HCT116 (cell line): Measurements from ENCODE around the gene ERBB4. TPM values are rescaled to one million over a fixed set of nuclear protein-coding genes. Genes with fewer than 3 reads are reported as not detected.

Experiments used
- ATAC-seq: fragments of 200-7000 bp; cut with Tn5 transposase; 2 replicates; pipeline ENCODE4 v1.9.1; 2020; ENCODE audit warnings: mild to moderate bottlenecking, moderate library complexity
- BruUV-seq: library from RNA; stranded (reverse); fragments of 400-500 nt; replicated peaks from 2 replicates; lab custom pipeline; 2021; lab: Mats Ljungman, UMichigan
- CTCF ChIA-PET: fragments of 300-600 bp; sonication (Branson Sonifier 250); formaldehyde crosslinking; loops from one replicate; lab custom pipeline; 2021; ENCODE audit warnings: antibody characterized with exemption; lab: Charles Lee
- POLR2A ChIA-PET: fragments of 300-600, 350-600 bp; sonication (Branson Sonifier 250); formaldehyde crosslinking; loops from one replicate; lab custom pipeline; 2021; ENCODE audit warnings: antibody characterized with exemption; lab: Charles Lee
- RAD21 ChIA-PET, 2 experiments: fragments of 300-600 bp; sonication (Branson Sonifier 250); formaldehyde crosslinking; loops; one replicate each; lab custom pipeline; 2023; ENCODE audit warnings: low total read pairs in 2 of 2; ENCODE audit not compliant: uncharacterized antibody in 2 of 2, unreplicated experiment in 2 of 2, low non-redundant PET in 1 of 2; lab: Charles Lee
- DNase-seq: peaks from one replicate; pipeline ENCODE4 v3.0.0-alpha.2; 2010; ENCODE audit warnings: low read depth, low spot score
- H2AFZ ChIP-seq: fragments of 200-600 bp; shearing (Covaris generic), sonication (generic); 2 replicates; pipeline ENCODE4 v1.6.1; 2017; ENCODE audit warnings: low read depth, mixed run types, mixed read lengths, antibody characterized with exemption, low read length; ENCODE audit not compliant: poor library complexity, severe bottlenecking
- H3K27ac ChIP-seq: 2 replicates; pipeline ENCODE4 v1.5.1; 2012; ENCODE audit warnings: low read depth, low read length
- H3K27me3 ChIP-seq: fragments of 200-600 bp; sonication (generic); 2 replicates; pipeline ENCODE4 v1.6.1; 2016; ENCODE audit warnings: mixed run types, low read length, mixed read lengths; ENCODE audit not compliant: insufficient read depth
- H3K36me3 ChIP-seq, 2 experiments: fragments of 200-500 bp in 1 of 2; fragments of 200-600 bp in 1 of 2; sonication (Bioruptor generic) in 1 of 2; sonication (generic) in 1 of 2; 2 replicates each; pipeline versions ENCODE4 v1.5.1 to v1.6.1; 2014 to 2016; ENCODE audit warnings: low read length in 2 of 2, inconsistent platforms in 1 of 2, mixed read lengths in 1 of 2, mixed run types in 1 of 2; ENCODE audit not compliant: insufficient read depth in 2 of 2, control insufficient read depth in 1 of 2
- H3K4me1 ChIP-seq, 2 experiments: fragments of 200-600 bp in 1 of 2; sonication (generic) in 1 of 2; 2 replicates each; pipeline versions ENCODE4 v1.5.1 to v1.6.1; 2012 to 2017; ENCODE audit warnings: low read length in 2 of 2, inconsistent platforms in 1 of 2, mild to moderate bottlenecking in 1 of 2, mixed read lengths in 1 of 2, mixed run types in 1 of 2, moderate library complexity in 1 of 2; ENCODE audit not compliant: insufficient read depth in 2 of 2, control insufficient read depth in 1 of 2
- H3K4me2 ChIP-seq: fragments of 200-600 bp; sonication (generic); 2 replicates; pipeline ENCODE4 v1.6.1; 2017; ENCODE audit warnings: mixed run types, low read length, mixed read lengths
- H3K4me3 ChIP-seq, 2 experiments: fragments of 200-600 bp in 1 of 2; sonication (generic) in 1 of 2; replicated peaks in 1 of 2; 2 replicates each; pipeline ENCODE4 v1.5.1; 2011 to 2016; ENCODE audit warnings: low read length in 2 of 2, control low read depth in 1 of 2, low read depth in 1 of 2, mild to moderate bottlenecking in 1 of 2, mixed read lengths in 1 of 2, mixed run types in 1 of 2
- H3K79me2 ChIP-seq: fragments of 200-600 bp; sonication (generic); 2 replicates; pipeline ENCODE4 v1.6.1; 2017; ENCODE audit warnings: mild to moderate bottlenecking, mixed run types, low read length, moderate library complexity, mixed read lengths; ENCODE audit not compliant: insufficient read depth
- H3K9ac ChIP-seq: fragments of 200-600 bp; sonication (generic); 2 replicates; pipeline ENCODE4 v1.6.1; 2016; ENCODE audit warnings: low read length, mixed read lengths
- H3K9me2 ChIP-seq: fragments of 200-600 bp; sonication (generic), shearing (Covaris generic); 2 replicates; pipeline ENCODE4 v1.6.1; 2017; ENCODE audit warnings: mixed run types, mild to moderate bottlenecking, moderate library complexity; ENCODE audit not compliant: insufficient read depth
- H3K9me3 ChIP-seq, 2 experiments: fragments of 200-500 bp in 1 of 2; fragments of 200-600 bp in 1 of 2; sonication (Bioruptor generic) in 1 of 2; sonication (generic) in 1 of 2; 2 replicates each; pipeline ENCODE4 v1.6.1; 2014 to 2017; ENCODE audit warnings: low read length in 2 of 2, mixed read lengths in 2 of 2, inconsistent platforms in 1 of 2, low read depth in 1 of 2, mild to moderate bottlenecking in 1 of 2, mixed run types in 1 of 2, moderate library complexity in 1 of 2; ENCODE audit not compliant: control insufficient read depth in 1 of 2, insufficient read depth in 1 of 2
- H4K20me1 ChIP-seq: fragments of 200-600 bp; sonication (generic), shearing (Covaris generic); 2 replicates; pipeline ENCODE4 v1.6.1; 2017; ENCODE audit warnings: mixed run types, mild to moderate bottlenecking, moderate library complexity; ENCODE audit not compliant: insufficient read depth
- ELF1 ChIP-seq: IDR thresholded peaks from 2 replicates; pipeline ENCODE4 v1.6.1; 2012; ENCODE audit warnings: low read depth, borderline replicate concordance
- FOSL1 ChIP-seq: IDR thresholded peaks from 2 replicates; pipeline ENCODE4 v1.6.1; 2012; ENCODE audit warnings: low read depth
- POLR2A ChIP-seq: IDR thresholded peaks from 2 replicates; pipeline ENCODE4 v1.7.0; 2011; ENCODE audit warnings: borderline replicate concordance; ENCODE audit not compliant: insufficient read depth, insufficient read length; ENCODE audit errors: extremely low read depth
- TCF7L2 ChIP-seq: IDR thresholded peaks from 2 replicates; pipeline ENCODE4 v1.7.0; 2011; ENCODE audit warnings: borderline replicate concordance, inconsistent platforms; ENCODE audit not compliant: insufficient read depth, insufficient read length; ENCODE audit errors: extremely low read depth
- YY1 ChIP-seq: IDR thresholded peaks from 2 replicates; pipeline ENCODE4 v1.6.1; 2011; ENCODE audit warnings: low read length, low read depth, moderate library complexity, mild to moderate bottlenecking; ENCODE audit not compliant: insufficient replicate concordance; ENCODE audit errors: extremely low read depth
- ZNF274 ChIP-seq: fragments of 200-500 bp; sonication (Bioruptor generic); IDR thresholded peaks from 2 replicates; pipeline ENCODE4 v1.6.1; 2014; ENCODE audit warnings: mild to moderate bottlenecking, low read depth, low read length, inconsistent platforms
- intact Hi-C: fragments of 100-400 bp; cut with micrococcal nuclease; formaldehyde crosslinking; loops from 2 replicates; pipeline ENCODE4 v1.10.0; 2022
- total RNA-seq: library from RNA; stranded (reverse); gene quantifications from one replicate; pipeline ENCODE4 v1.2.1, GENCODE V29; 2021; ENCODE audit not compliant: unreplicated experiment
- TF ChIP-seq, protein P1 (sequence below): IDR thresholded peaks from 2 replicates; pipeline ENCODE4 v1.6.1; 2012; ENCODE audit warnings: low read depth
- TF ChIP-seq, protein P2 (sequence below): IDR thresholded peaks from 2 replicates; pipeline ENCODE4 v1.6.1; 2012
- TF ChIP-seq, protein P3 (sequence below), 3 experiments: fragments of 200-600 bp in 1 of 3; sonication (generic) in 1 of 3; IDR thresholded peaks in 2 of 3; conservative IDR thresholded peaks in 1 of 3; 2 replicates each; pipeline ENCODE4 v1.5.1; 2012 to 2017; ENCODE audit warnings: low read depth in 2 of 3, low read length in 2 of 3, antibody characterized with exemption in 1 of 3, borderline replicate concordance in 1 of 3, control low read depth in 1 of 3, mild to moderate bottlenecking in 1 of 3, mixed read lengths in 1 of 3, mixed run types in 1 of 3, moderate library complexity in 1 of 3; ENCODE audit not compliant: insufficient read depth in 1 of 3
- TF ChIP-seq, protein P4 (sequence below): IDR thresholded peaks from 2 replicates; pipeline ENCODE4 v1.6.1; 2012

ERBB4 gene
- total RNA-seq, 1 experiment from 2014 or later, result 0.10 TPM

DNA sequence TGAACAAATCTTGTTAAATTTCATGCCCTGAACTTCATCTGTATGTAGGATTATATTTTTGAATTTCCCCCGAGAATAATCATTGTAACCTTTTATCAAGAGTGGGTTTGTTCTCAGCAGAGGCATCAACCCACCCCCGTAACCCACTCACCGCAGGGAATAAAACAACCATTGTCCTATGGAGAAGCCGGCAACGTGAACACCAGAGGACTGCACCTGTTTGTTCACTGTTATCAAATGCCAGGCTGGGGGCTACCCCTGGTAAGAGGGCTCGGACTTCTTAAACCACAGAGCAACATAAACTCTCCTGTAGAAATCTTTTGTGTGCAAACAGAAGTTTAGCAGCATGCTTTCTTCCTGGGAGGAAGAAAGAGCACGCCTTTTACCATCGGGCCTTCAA is 610.4 kb downstream of the ERBB4 start:
- DNase-seq (no peak), ATAC-seq (no peak)
- ChIA-PET CTCF (no interaction called here), RAD21 (no interaction called here), POLR2A (no interaction called here)
- no TSS peak for BruUV-seq
- no peak overlapping the region for H3K27ac ChIP-seq
- no peaks in the 10 kb centered on the region for H3K27me3 ChIP-seq
- no peak overlapping the region for H3K9ac ChIP-seq
- no peaks in the 10 kb centered on the region for H3K9me2 ChIP-seq
- H2AFZ ChIP-seq, result no peak overlapping the region
- no peaks in the 10 kb centered on the region for H3K79me2 ChIP-seq
- TF ChIP-seq, protein P1, sequence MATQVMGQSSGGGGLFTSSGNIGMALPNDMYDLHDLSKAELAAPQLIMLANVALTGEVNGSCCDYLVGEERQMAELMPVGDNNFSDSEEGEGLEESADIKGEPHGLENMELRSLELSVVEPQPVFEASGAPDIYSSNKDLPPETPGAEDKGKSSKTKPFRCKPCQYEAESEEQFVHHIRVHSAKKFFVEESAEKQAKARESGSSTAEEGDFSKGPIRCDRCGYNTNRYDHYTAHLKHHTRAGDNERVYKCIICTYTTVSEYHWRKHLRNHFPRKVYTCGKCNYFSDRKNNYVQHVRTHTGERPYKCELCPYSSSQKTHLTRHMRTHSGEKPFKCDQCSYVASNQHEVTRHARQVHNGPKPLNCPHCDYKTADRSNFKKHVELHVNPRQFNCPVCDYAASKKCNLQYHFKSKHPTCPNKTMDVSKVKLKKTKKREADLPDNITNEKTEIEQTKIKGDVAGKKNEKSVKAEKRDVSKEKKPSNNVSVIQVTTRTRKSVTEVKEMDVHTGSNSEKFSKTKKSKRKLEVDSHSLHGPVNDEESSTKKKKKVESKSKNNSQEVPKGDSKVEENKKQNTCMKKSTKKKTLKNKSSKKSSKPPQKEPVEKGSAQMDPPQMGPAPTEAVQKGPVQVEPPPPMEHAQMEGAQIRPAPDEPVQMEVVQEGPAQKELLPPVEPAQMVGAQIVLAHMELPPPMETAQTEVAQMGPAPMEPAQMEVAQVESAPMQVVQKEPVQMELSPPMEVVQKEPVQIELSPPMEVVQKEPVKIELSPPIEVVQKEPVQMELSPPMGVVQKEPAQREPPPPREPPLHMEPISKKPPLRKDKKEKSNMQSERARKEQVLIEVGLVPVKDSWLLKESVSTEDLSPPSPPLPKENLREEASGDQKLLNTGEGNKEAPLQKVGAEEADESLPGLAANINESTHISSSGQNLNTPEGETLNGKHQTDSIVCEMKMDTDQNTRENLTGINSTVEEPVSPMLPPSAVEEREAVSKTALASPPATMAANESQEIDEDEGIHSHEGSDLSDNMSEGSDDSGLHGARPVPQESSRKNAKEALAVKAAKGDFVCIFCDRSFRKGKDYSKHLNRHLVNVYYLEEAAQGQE, result no peak
- TF ChIP-seq POLR2A, result no peak
- H3K36me3 ChIP-seq, result no peaks in the 10 kb centered on the region
- no peaks in the 10 kb centered on the region for H3K9me3 ChIP-seq
- no peaks in the 10 kb centered on the region for H3K4me1 ChIP-seq
- no peak overlapping the region for H3K4me3 ChIP-seq
- no peak overlapping the region for H3K4me2 ChIP-seq
- H4K20me1 ChIP-seq, result no peaks in the 10 kb centered on the region
- intact Hi-C loops, result no loop called here

DNA sequence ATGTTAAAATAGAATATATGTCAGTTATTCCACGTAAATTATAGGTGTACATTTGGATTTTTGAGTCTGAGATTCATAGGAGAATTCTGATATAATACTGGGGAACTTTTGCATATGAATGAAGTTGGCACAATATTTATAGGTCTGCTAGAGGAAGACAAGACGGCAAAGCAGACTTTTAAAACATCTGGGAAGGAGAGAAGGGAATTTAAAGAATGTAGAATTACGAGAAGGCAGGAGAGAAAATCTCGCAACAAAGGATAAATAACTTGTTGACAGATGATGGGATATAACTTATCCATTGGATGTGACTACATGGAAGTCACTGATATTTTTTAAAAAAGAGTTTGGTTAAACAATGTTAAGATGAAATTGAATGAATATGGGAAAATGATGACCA is 615.6 kb downstream of the ERBB4 start:
- no peaks in the 10 kb centered on the region for H3K27me3 ChIP-seq
- BruUV-seq, result no TSS peak
- no peak for DNase-seq
- ChIA-PET CTCF (no interaction called here), RAD21 (no interaction called here), POLR2A (no interaction called here)
- no peak overlapping the region for H2AFZ ChIP-seq
- H3K4me1 ChIP-seq, result no peaks in the 10 kb centered on the region
- H4K20me1 ChIP-seq, result no peaks in the 10 kb centered on the region
- H3K9me2 ChIP-seq, result no peaks in the 10 kb centered on the region
- no peak overlapping the region for H3K4me2 ChIP-seq
- H3K9ac ChIP-seq, result no peak overlapping the region
- H3K27ac ChIP-seq, result no peak overlapping the region
- no peak overlapping the region for H3K4me3 ChIP-seq
- intact Hi-C loops, result no loop called here
- H3K36me3 ChIP-seq, result no peaks in the 10 kb centered on the region
- ATAC-seq, result no peak
- no peaks in the 10 kb centered on the region for H3K9me3 ChIP-seq
- no peaks in the 10 kb centered on the region for H3K79me2 ChIP-seq
- no peak for TF ChIP-seq YY1
- TF ChIP-seq, protein P2, sequence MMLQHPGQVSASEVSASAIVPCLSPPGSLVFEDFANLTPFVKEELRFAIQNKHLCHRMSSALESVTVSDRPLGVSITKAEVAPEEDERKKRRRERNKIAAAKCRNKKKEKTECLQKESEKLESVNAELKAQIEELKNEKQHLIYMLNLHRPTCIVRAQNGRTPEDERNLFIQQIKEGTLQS, result no peak
- TF ChIP-seq TCF7L2, result no peak
- no peak for TF ChIP-seq FOSL1
- TF ChIP-seq, protein P1, result no peak
- TF ChIP-seq, protein P3, sequence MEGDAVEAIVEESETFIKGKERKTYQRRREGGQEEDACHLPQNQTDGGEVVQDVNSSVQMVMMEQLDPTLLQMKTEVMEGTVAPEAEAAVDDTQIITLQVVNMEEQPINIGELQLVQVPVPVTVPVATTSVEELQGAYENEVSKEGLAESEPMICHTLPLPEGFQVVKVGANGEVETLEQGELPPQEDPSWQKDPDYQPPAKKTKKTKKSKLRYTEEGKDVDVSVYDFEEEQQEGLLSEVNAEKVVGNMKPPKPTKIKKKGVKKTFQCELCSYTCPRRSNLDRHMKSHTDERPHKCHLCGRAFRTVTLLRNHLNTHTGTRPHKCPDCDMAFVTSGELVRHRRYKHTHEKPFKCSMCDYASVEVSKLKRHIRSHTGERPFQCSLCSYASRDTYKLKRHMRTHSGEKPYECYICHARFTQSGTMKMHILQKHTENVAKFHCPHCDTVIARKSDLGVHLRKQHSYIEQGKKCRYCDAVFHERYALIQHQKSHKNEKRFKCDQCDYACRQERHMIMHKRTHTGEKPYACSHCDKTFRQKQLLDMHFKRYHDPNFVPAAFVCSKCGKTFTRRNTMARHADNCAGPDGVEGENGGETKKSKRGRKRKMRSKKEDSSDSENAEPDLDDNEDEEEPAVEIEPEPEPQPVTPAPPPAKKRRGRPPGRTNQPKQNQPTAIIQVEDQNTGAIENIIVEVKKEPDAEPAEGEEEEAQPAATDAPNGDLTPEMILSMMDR (IDR thresholded peaks at IDR 0.05 in 2 of 3, conservative IDR thresholded peaks at IDR 0.05 in 1 of 3; ENCODE audit: borderline replicate concordance in 1 of 3, insufficient read depth in 1 of 3, low read depth in 2 of 3, low read length in 2 of 3), result no peak
- TF ChIP-seq ZNF274, result no peak
- no peak for TF ChIP-seq ELF1
- TF ChIP-seq, protein P4, sequence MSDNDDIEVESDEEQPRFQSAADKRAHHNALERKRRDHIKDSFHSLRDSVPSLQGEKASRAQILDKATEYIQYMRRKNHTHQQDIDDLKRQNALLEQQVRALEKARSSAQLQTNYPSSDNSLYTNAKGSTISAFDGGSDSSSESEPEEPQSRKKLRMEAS, result no peak
